ENCODE results near the gene SLC25A18.

DNA sequence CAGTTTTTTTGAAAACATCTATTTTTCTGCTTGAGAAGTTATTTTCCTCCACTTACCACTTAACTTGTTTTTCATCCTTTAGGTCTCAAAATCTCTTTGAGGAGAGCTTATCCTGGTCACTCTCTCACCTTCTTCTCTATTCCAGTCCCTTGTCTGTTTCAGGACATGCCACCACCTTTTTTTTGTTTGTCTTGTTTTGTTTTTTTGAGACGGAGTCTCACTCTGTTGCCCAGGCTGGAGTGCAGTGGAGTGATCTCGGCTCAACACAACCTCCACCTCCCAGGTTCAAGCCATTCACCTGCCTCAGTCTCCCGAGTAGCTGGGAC is 70.7 kb downstream of the SLC25A18 start:
- TF ChIP-seq CTCF (IDR thresholded peaks at IDR 0.05) (no peak), POLR2A (IDR thresholded peaks at IDR 0.05) (no peak)
